NCI-H446 treated with DMSO at 0.1 percent for 48 hours (cell line): ENCODE results near the gene ABTB1.
"Not testable (repeated sequence)": the region's sequence is repeated elsewhere in the genome, so short reads cannot be mapped to it uniquely, and the experiment has no call there.

Source experiments
- DNase-seq: peaks from one replicate; lab custom pipeline; 2025; lab: John Stamatoyannopoulos, UW

ABTB1 gene

DNA sequence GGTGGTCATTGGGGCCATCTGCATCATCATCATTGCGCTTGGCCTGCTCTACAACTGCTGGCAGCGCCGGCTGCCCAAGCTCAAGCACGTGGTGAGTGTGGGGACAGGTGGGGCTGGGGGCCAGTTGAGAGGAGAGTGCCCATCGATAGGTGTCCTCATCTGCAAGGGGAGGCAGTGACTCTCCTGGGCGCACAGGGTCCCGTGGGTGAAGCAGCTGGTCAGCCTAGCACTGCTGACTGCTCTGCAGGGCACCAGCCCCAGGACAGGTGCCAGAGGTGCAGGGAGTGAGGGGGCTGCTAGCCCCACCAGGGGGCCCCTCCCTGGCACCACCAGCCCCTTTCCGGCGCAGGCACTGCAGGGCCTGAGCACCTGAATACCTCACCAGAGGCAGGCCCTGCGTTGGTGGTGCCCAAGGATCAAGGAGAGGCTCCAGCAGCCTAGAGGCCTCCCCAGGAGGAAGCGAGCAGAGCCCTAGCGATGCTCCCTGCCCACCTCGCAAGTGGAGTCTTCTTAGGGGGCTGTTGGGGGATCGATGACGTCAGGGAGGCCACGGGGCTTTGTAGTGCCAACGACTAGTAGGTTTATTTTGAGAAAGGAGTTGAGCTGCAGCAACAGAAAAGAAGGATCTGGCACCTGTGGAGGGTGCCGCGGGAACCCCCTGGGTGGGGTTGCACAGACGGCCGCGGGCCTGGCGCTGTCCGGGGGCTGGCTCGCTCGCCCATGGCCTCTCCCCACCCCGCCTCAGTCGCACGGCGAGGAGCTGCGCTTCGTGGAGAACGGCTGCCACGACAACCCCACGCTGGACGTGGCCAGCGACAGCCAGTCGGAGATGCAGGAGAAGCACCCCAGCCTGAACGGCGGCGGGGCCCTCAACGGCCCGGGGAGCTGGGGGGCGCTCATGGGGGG is 976 bp upstream of the ABTB1 start:
- no peak for DNase-seq

DNA sequence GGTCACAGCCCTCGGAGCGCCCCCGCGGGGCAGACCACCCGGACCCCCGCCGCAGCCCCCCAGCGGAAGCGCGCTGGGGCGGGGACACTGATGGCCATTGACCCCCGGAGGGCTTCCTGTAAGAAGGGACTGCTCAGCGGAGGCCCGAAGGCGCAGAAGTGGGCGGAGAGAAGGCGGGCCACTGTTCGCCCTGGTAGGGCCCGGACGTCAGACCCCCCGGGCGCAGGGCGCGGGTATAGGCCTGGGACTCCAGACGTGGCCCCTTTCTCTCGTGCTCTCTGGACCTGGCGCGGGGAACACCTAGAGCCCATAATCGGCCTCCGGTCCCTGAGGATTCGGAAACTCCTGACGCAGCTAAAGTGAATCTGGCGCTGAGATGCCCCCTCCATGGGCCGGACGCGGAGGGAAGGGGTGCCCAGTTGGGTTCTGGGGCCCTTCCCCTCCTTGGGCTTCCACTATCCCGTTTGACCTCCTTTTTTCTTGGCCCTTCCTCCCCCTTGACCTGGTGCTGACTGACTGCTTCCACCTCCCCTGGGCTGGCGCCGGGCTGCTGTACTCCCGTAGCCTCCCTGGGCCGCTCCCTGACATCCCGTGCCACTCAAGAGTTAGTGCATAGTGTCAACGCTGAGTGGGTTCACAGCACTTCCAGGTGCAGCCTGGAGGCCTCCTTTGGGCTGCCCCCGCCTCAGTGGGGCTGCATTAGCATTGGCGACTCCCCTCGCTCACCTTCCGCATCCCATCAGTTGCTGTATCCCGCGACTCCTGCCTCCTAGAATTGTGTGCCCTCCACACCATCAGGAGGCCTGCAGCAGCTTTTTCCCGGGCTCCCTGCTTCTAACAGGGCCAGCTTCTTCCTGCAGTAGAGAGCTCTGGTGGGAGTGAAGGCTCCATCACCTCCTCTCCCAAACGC is 694 bp downstream of the ABTB1 start:
- DNase-seq, result no peak

DNA sequence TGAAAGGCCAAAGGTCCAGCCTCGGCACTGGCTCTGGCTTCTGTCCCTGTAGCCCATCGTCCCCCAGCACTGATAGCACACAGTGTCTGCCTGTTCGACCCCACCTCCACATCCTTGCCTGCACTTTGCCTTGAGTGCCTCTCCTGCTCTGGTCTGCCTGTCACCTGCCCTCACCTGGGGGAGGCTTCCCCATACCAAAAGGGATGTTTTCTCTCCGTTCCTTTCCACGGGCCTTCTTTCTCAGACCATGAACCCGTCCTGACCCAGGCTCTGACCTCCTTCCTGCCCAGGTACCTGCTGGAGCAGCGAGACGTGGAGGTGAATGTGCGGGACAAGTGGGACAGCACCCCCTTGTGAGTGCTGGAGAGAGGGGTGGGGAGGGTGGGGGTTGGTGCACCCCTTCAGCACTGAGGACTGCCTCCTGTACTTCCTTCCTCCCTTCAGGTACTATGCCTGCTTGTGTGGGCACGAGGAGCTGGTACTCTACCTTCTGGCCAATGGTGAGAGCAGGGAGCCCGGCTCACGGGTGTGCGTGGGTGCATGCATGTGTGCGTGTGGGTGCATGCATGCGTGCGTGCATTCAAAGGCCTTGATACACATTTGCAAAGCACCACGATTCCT is 1.5 kb downstream of the ABTB1 start:
- no peak for DNase-seq

DNA sequence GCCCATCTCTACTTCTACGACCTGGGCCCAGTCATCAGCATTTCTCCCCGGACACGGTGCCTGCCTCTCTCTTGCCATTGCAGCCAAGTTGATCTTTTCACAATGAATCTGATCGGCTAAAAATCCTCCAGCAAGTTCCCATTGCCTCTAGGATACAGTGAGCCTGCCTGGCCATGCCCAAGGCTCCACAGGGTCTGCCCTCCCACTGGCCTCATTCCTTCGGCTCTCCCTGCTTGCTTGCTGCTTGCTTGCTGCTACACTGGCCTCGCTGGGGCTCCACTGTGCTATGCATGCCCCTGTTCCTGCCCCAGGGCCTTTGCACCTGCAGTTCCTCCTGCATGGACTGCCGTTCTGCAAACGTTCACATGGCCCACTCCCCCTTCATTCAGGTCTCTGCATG is 2.0 kb downstream of the ABTB1 start:
- DNase-seq, result no peak

DNA sequence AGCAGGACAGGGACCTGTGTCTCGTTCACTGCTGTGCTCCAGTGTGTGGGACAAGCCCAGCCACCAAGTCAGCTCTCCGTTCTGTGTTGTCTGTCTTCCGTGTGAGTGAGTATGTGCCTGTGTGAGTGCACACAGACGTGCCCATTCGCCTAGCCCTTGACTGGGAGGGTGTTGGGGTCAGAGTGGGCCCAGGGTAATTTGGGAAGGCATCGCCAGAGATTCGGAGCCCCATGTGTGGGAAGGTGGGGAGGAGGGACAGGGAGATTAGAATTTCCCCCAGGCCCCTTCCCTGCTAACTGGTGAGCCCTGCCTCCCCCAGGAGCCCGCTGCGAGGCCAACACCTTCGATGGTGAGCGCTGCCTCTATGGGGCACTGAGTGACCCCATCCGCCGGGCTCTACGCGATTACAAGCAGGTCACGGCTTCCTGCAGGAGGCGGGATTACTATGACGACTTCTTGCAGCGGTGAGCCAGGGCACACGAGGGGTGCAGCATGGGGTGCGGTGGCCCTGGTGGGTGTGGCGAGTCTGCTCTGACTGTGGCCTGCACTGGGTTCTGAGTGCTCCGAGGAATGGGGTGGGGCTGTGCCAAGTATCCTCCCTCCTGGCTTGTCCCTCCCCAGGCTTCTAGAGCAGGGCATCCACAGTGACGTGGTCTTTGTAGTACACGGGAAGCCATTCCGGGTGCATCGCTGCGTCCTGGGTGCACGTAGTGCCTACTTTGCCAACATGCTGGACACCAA is 3.1 kb downstream of the ABTB1 start:
- DNase-seq, result no peak

DNA sequence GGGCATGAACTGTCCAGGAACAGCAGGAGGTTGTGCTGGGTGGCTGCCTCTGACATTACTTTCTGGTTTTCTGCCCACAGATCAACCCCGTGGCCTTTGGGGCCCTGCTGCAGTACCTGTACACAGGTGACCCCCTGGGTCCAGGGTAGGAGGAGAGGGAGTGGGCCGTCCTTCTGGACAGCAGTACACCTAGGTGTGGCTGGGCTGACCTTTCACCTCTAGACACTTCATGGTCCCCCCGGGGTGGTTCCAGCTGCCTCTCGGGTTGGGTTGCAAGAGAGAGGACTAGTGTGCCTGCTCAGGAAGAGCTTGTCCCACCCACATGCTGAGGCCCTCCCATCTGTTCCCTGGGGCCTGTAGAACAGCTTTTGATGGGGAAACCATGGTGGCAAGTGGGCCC is 3.7 kb downstream of the ABTB1 start:
- no peak for DNase-seq

DNA sequence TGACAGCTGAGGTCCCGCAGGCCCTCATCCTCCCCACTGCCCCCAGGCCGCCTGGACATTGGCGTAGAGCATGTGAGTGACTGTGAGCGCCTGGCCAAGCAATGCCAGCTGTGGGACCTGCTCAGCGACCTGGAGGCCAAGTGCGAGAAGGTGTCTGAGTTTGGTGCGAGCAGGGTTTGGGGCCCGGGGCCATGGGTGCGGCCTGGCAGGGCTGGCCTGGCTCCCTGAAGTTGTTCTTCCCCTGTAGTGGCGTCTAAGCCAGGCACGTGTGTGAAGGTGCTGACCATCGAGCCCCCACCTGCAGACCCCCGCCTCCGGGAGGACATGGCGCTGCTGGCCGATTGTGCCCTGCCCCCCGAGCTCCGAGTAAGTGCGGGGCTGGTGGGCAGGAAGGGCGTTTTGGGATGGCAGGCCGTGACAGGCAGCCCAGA is 4.2 kb downstream of the ABTB1 start:
- no peak for DNase-seq

DNA sequence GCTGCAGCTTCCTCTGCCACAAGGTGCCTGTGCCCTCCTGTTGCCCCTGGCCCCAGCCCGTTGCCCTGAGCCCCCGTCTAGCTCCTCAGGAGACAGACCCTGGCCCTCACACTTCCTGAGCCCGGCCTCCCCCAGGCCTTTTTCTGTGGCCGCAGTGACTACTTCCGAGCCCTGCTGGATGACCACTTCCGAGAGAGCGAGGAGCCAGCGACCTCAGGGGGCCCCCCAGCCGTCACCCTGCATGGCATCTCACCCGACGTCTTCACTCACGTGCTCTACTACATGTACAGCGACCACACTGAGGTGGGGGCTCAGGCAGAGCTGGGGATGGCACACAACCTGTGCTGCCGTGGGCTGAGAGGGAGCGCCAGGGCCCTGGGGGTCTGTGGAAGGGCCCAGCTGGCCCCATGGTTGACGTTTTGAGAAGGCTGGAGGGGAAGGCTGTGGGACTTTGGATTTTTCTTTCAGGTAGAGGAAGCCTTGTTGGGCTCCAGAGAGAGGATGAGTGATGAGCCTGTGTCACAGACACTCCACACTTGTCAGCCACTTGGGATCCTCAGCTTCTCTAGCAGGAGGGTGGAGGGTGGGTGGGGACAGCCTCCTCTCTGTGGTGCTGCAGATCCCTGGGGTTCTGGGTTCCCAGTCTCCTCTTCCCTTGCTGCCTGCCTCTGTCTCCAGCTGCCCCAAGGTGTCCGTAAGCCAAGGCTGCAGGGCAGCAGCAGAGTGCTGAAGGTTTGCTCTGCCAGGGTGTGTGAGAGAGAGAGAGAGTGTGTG is 5.0 kb downstream of the ABTB1 start:
- DNase-seq, result no peak

DNA sequence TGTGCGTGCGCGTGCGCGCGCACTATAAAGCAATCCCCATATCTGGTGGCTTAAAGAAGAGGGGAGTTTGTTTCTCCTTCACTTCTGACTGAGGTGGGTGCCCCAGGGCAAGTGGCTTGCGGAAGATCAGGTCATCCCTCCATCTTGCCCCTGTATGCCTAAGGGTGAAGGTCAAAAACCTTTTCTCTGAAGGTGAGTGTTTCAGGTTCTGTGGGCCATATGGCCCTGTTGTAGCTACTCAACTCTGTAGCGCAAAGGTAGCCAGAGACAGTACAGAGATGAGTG is 5.5 kb downstream of the ABTB1 start:
- DNase-seq, result no peak

DNA sequence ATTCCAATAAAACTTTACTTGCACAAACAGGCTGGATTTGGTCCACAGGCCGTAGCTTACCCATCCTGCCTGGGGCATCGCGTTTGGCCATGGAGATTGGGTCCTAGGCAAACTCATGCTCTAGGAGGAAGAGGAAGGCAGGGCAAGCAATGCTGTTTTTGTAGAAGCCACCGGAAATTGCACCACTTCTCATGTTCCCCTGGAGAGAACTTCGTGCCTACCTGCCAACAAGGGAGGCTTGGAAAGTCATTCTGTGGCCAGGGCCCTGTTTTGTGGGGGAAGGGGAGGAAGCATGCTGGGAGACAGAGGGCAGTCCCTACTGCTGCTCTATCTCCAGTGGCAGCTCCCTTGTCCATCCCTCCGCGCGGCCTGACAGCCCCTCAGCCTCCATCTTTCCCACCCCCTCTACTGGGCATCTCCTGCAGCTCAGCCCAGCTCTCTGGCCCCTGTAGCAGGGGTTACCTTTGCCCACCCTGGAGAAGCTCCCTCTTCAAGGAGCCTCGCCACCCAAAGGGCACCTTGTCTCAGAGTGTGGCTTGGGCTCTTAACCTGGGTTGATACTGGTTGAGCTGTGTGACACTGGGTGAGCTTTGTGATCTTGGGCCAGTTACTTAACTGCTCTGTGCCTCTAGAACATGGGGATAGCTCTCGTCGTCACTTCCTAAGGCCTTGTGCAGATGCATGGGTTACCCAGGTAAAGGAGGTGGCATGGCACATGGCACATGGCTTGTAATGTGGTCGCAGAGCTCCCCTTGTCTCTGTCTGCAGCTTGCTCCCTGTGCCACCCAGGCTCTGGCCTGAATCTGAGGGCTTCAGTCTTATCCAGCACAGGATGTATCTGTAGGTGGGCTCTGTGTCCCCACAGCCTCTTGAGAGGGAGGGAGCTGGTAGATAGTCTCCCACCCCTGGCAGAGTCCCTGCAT is 6.1 kb downstream of the ABTB1 start:
- no peak for DNase-seq

DNA sequence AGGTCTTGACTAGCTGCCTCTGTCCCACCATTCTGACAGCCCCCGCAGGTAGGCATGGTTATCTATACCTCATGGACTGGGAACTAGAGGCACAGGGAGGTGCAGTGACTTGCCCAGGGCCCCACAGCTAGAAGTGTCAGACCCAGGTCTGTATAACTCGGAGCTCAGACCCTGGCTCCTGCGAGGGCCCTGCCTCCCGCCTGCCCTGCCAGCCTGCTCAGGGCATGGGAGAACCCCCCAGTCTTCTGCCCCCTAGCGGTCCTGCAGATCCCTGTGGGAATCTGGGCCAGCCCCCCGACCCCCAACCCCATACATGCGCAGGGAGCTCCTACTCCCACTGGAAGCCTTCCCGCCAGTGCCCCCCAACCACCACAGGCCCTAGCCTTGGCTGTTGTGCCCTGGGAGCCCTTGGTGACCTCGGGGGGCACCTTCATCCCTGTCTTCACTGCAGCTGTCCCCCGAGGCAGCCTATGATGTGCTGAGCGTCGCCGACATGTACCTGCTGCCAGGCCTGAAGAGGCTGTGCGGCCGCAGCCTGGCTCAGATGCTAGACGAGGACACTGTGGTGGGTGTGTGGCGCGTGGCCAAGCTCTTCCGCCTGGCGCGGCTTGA is 6.9 kb downstream of the ABTB1 start:
- DNase-seq, result no peak

DNA sequence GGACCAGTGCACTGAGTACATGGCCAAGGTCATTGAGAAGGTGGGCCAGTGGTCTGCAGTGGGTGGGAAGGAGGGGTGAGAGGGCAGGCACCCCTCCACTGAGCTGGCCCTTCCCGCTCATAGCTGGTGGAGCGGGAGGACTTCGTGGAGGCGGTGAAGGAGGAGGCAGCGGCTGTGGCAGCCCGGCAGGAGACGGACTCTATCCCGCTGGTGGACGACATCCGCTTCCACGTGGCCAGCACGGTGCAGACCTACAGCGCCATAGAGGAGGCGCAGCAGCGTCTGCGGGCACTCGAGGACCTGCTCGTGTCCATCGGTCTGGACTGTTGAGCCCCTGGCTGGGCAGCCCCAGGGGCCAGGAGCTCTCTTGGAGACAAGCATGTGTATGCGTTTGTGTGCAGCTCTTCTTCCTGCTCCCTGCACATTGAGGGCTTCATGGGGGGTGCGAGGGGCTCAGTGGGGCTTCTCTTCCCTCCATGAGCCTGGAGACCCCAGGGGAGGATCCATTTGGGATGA is 7.5 kb downstream of the ABTB1 start:
- no peak for DNase-seq

DNA sequence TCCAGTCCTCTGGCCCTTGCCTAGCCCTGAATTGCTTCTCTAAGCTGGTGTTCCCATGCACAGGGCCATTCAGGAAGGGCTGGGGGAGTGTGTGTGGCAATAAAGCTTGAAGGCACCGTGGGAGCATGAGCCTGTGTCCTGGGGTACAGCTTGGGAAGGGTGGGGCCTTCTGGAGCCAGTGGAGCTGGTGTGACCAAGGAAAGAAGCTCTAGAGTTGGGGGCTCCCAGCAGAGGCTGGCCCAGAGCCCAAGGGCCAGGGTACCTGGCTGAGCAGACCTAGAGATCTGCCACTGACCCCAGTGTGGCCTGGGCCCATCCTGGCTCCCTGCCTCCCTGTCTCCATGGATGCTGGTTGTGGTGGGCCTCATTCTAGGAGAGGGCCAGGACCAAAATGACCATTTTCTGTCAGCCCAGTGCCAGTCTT is 8.1 kb downstream of the ABTB1 start:
- no peak for DNase-seq

DNA sequence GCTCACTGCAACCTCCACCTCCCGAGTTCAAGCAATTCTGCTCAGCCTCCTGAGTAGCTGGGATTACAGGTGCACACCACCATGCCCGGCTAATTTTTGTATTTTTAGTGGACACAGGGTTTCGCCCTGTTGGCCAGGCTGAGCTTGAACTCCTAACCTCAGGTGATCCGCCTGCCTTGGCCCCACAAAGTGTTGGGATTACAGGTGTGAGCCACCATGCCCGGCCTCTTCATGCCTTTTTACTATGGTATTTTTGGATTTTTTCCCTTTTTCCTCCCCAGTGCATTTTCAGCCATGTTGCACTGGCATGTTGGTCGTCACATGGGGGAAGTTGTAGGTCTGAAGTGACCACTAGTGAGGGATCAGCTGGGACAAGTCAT is 9.4 kb downstream of the ABTB1 start:
- not testable (repeated sequence) for DNase-seq

DNA sequence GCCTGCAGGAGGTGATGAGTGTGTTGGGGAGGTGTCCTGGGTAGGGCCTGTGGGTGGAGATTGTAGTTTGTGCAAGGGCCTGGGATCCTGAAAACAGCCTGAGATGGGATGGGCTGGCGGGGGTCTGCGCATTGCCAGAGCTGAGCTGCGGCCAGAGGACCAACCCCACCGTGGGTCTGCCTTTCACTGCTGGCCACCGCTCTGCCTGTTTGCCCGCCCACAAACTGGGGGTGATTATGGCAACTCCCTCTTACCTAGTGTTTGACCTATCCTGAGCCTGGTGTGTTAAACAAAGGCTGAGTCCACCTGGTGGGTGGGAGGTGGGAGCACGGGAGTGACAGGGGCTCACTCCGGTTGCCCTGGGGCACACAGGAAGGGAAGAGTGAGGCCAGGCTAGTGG is 9.8 kb downstream of the ABTB1 start:
- no peak for DNase-seq

DNA sequence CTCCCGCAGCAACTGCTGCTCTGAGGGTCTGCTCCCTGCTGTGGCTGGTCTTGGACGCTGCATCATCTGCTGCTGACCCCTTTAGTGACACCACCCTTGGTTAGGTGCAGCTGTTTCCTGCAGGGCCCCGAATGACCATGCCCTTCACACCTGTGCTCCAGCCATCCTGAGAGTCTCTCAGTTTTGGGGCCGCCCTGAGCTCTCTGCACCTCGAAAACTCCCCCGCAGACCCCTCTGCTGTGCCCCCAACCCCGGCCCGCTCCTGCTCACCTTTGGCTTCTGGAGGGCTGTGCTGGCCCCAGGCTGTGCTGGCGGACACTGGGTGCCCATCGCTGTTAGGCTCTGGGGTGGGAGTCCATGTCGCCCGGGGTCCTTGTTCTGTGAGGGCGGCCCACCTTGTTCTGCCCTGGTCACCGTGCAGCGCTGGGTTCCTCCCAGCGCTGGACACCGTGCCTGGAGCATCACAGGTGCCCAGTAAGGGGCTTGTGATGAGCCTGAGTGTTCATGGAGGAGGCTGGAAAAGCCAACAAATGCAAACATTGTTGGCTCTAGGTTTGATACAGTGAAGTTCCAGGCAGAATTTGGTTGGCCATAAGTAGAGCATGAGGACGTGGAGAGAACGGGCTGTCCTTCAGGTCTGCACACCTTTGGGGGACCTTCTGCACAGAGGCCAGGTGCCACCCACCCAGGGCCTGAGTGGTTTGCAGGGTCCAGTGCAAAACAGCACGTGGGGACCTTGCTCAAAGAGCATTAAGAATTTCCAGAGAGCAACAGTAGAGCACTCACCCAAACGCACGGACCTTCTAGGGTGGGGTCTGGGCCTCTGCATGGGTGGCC is 12.3 kb downstream of the ABTB1 start:
- no peak for DNase-seq

DNA sequence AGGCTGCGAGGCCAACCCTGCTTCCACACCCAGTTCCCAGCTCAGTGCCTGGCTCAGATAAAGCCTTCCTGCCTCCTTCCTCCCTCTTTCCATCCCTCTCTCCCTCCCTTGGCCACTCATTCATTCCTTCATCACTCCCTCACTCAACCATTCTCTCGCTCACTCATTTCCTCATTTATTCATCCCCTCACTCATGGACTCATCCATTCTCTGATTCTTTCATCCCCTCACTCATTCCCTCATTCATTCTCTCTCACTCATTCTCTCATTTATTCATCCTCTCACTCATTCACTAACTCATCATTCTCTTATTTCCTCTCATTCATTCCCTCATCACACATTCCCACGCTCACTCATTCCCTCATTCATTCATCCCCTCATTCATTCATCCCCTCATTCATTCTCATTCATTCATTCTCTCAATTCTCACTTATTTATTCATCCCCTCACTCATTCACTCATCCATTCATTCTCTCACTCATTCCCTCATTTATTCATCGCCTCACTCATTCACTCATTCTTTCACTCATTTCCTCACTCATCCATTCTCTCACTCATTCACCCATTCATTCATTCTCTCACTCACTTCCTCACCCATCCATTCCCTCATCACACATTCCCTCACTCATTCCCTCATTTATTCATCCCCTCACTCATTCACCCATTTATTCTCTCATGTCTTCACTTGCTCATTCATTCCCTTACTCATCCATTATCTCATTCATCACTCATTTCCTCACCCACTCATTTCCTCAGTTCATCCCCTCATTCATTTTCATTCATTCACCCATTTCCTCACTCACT is 13.2 kb downstream of the ABTB1 start:
- no peak for DNase-seq

DNA sequence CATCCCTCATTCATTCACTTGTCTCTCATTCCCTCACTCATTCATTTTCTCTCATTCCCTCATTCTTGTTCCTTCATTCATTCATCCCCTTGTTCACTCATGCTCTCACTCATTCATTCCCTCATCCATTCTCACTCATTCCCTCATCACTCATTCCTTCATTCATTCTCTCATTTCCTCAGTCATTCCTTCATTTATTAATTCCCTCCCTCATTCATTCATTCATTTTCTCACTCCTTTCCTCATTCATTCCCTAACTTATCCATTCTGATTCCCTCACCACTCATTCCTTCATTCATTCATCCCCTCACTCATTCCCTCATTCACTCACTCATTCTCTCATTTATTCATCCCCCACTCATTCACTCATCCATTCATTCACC is 13.8 kb downstream of the ABTB1 start:
- DNase-seq, result no peak
